HepG2 (cell line): ENCODE measurements around the gene MEGF6.

Experiments used
- ARID3A ChIP-seq: IDR thresholded peaks from 2 replicates; pipeline ENCODE4 v1.6.1; 2012; ENCODE audit warnings: low read depth, low read length, improper control_type of control experiment
- ARID5B ChIP-seq: IDR thresholded peaks from 2 replicates; pipeline ENCODE4 v1.4.0; 2020; ENCODE audit warnings: mild to moderate bottlenecking, missing genetic modification reagents
- CTCF ChIP-seq: sonication (generic); formaldehyde crosslinking; IDR thresholded peaks from 2 replicates; pipeline ENCODE4 v1.5.0; 2020; ENCODE audit warnings: mild to moderate bottlenecking, missing genetic modification reagents, moderate library complexity
- FOSL1 ChIP-seq: sonication (generic); formaldehyde crosslinking; IDR thresholded peaks from 2 replicates; pipeline ENCODE4 v1.9.0; 2021; ENCODE audit warnings: missing genetic modification reagents, borderline replicate concordance
- HINFP ChIP-seq: sonication (generic); formaldehyde crosslinking; IDR thresholded peaks from 2 replicates; pipeline ENCODE4 v1.4.0; 2020; ENCODE audit warnings: low read depth, mild to moderate bottlenecking, missing genetic modification reagents
- POLR2AphosphoS5 ChIP-seq: IDR thresholded peaks from 2 replicates; pipeline ENCODE4 v1.6.1; 2012; ENCODE audit warnings: low read depth, low read length
- RELA ChIP-seq: sonication (generic); formaldehyde crosslinking; IDR thresholded peaks from 2 replicates; pipeline ENCODE4 v1.4.0; 2020; ENCODE audit warnings: missing genetic modification reagents
- SOX6 ChIP-seq, 2 experiments: fragments of 450-650 bp in 1 of 2; sonication (generic) in 1 of 2; formaldehyde crosslinking in 1 of 2; IDR thresholded peaks; 2 replicates each; pipeline versions ENCODE4 v1.4.0 to v1.6.1; 2017 to 2020; ENCODE audit warnings: antibody characterized with exemption in 1 of 2, mild to moderate bottlenecking in 1 of 2, missing genetic modification reagents in 1 of 2
- ZNF143 ChIP-seq: sonication (generic); formaldehyde crosslinking; IDR thresholded peaks from 2 replicates; pipeline ENCODE4 v1.4.0; 2020; ENCODE audit warnings: missing genetic modification reagents

- TF ChIP-seq HINFP (CRISPR knock-in tag) (no peak), ZNF143 (CRISPR knock-in tag) (no peak), FOSL1 (CRISPR knock-in tag) (no peak), POLR2AphosphoS5 (no peak), CTCF (CRISPR knock-in tag) (no peak), ARID5B (CRISPR knock-in tag) (no peak), ARID3A (no peak), SOX6 (IDR thresholded peaks at IDR 0.05) (no peak), SOX6 (CRISPR knock-in tag; IDR thresholded peaks at IDR 0.05) (no peak), RELA (CRISPR knock-in tag) (no peak)
Measured at GRCh38 chr1:3551290-3551678, 60.0 kb downstream of the MEGF6 start.
